ENCODE results near the gene TULP3. TPM values are rescaled to one million over a fixed set of nuclear protein-coding genes. Genes with fewer than 3 reads are reported as not detected.

The TULP3 gene
- total RNA-seq, 1 donor from 2014 or later: 7.0 TPM

GRCh38 chr12:2900642-2901041 lies 10.0 kb downstream of the TULP3 start:
- no peak for ATAC-seq (ENCODE audit: low read depth)

GRCh38 chr12:2902272-2902880 lies 11.7 kb downstream of the TULP3 start:
- H3K36me3 Mint-ChIP-seq (ENCODE audit: low read depth): no peaks in the 10 kb centered on the region
- ChIA-PET POLR2A (no interaction called here), CTCF (no interaction called here)
- intact Hi-C loops (cut with micrococcal nuclease): no loop called here
- H3K4me3 Mint-ChIP-seq: no peak overlapping the region
- DNase-seq (no peak), ATAC-seq (ENCODE audit: low read depth) (no peak)
- peaks cover 4% of the 10 kb centered on the region for H3K4me1 Mint-ChIP-seq
- no peaks in the 10 kb centered on the region for H3K9me3 Mint-ChIP-seq
- H3K27ac Mint-ChIP-seq: no peak overlapping the region
- H3K27me3 Mint-ChIP-seq: no peaks in the 10 kb centered on the region
- TF ChIP-seq CTCF (IDR thresholded peaks at IDR 0.05): no peak

More at GRCh38 chr12:2900642-2901041, 10.0 kb downstream of the TULP3 start:
- H3K27me3 Mint-ChIP-seq: no peaks in the 10 kb centered on the region
- no peak overlapping the region for H3K4me3 Mint-ChIP-seq
- no peak for TF ChIP-seq CTCF (IDR thresholded peaks at IDR 0.05)
- no peak overlapping the region for H3K27ac Mint-ChIP-seq
- ChIA-PET CTCF (no interaction called here), POLR2A (interaction anchor here (0.7 kb wide), 1 partner anchor 10 kb away, joined by 3 read pairs; the partner anchor contains the start of gene TULP3)
- H3K9me3 Mint-ChIP-seq: no peaks in the 10 kb centered on the region
- intact Hi-C loops (cut with micrococcal nuclease): no loop called here
- DNase-seq: no peak
- no peaks in the 10 kb centered on the region for H3K36me3 Mint-ChIP-seq (ENCODE audit: low read depth)
- peaks cover 4% of the 10 kb centered on the region for H3K4me1 Mint-ChIP-seq

GRCh38 chr12:2904260-2904659 lies 13.6 kb downstream of the TULP3 start:
- peaks cover 4% of the 10 kb centered on the region for H3K4me1 Mint-ChIP-seq
- DNase-seq (no peak), ATAC-seq (ENCODE audit: low read depth) (no peak)
- POLR2A ChIA-PET: interaction anchor here (0.7 kb wide), 1 partner anchor 28 kb away, joined by 4 read pairs; no protein-coding TSS in a partner anchor
- no peaks in the 10 kb centered on the region for H3K9me3 Mint-ChIP-seq
- CTCF ChIA-PET: no interaction called here
- TF ChIP-seq CTCF (IDR thresholded peaks at IDR 0.05): no peak
- peaks cover under 1% of the 10 kb centered on the region for H3K36me3 Mint-ChIP-seq (ENCODE audit: low read depth)
- H3K27ac Mint-ChIP-seq: no peak overlapping the region
- H3K27me3 Mint-ChIP-seq: no peaks in the 10 kb centered on the region
- intact Hi-C loops (cut with micrococcal nuclease): no loop called here
- no peak overlapping the region for H3K4me3 Mint-ChIP-seq

GRCh38 chr12:2912216-2912575 lies 21.5 kb downstream of the TULP3 start:
- Mint-ChIP-seq H3K9me3 (no peaks in the 10 kb centered on the region), H3K36me3 (ENCODE audit: low read depth) (peaks cover 31% of the 10 kb centered on the region), H3K4me1 (no peaks in the 10 kb centered on the region), H3K4me3 (no peak overlapping the region), H3K27ac (no peak overlapping the region), H3K27me3 (no peaks in the 10 kb centered on the region)
- no peak for TF ChIP-seq CTCF (IDR thresholded peaks at IDR 0.05)
- POLR2A ChIA-PET: no interaction called here
- CTCF ChIA-PET: interaction anchor here (0.7 kb wide), 1 partner anchor 195 kb away, joined by 3 read pairs; no protein-coding TSS in a partner anchor
- ATAC-seq (ENCODE audit: low read depth) (no peak), DNase-seq (no peak)
- intact Hi-C loops (cut with micrococcal nuclease): no loop called here

GRCh38 chr12:2919249-2919648 lies 28.6 kb downstream of the TULP3 start:
- CTCF ChIA-PET: no interaction called here
- Mint-ChIP-seq H3K36me3 (ENCODE audit: low read depth) (peaks cover 49% of the 10 kb centered on the region), H3K27me3 (no peaks in the 10 kb centered on the region)

More at GRCh38 chr12:2919249-2919648, 28.6 kb downstream of the TULP3 start:
- no peak overlapping the region for H3K27ac Mint-ChIP-seq
- no peaks in the 10 kb centered on the region for H3K9me3 Mint-ChIP-seq
- no peak overlapping the region for H3K4me3 Mint-ChIP-seq
- H3K4me1 Mint-ChIP-seq: no peaks in the 10 kb centered on the region
- DNase-seq (no peak), ATAC-seq (ENCODE audit: low read depth) (no peak)
- no peak for TF ChIP-seq CTCF (IDR thresholded peaks at IDR 0.05)
- intact Hi-C loops (cut with micrococcal nuclease): no loop called here
- POLR2A ChIA-PET: no interaction called here

Measured in activated B cell treated with CpG ODN at 0.5 μM for 24 hours (primary cell).